GM23338 (cell line): ENCODE measurements around the gene PSMD3. TPM values are rescaled to one million over a fixed set of nuclear protein-coding genes. Genes with fewer than 3 reads are reported as not detected.

Source experiments
- ATAC-seq: fragments of 200-7000 bp; cut with Tn5 transposase; 3 replicates; pipeline ENCODE4 v1.9.1; 2020
- DNase-seq: peaks from one replicate; pipeline ENCODE4 v3.0.0-alpha.2; 2015; ENCODE audit warnings: low spot score
- H2AFZ ChIP-seq: fragments of 200-600 bp; sonication (generic); 2 replicates; pipeline ENCODE4 v1.8.0; 2016; ENCODE audit warnings: antibody characterized with exemption, mild to moderate bottlenecking, moderate library complexity
- H3F3A ChIP-seq: fragments of 200-600 bp; sonication (generic); replicated peaks from 2 replicates; pipeline ENCODE4 v1.8.0; 2017; ENCODE audit warnings: antibody characterized with exemption, mixed run types, low read depth
- H3K27ac ChIP-seq: fragments of 200-600 bp; sonication (generic); 2 replicates; pipeline ENCODE4 v1.6.1; 2016; ENCODE audit warnings: low read depth
- H3K27me3 ChIP-seq: fragments of 200-600 bp; sonication (generic); 2 replicates; pipeline ENCODE4 v1.8.0; 2016; ENCODE audit warnings: mild to moderate bottlenecking, mixed run types, moderate library complexity; ENCODE audit not compliant: insufficient read depth
- H3K36me3 ChIP-seq: fragments of 200-600 bp; sonication (generic); 2 replicates; pipeline ENCODE4 v1.8.0; 2016; ENCODE audit warnings: mild to moderate bottlenecking; ENCODE audit not compliant: insufficient read depth
- H3K4me1 ChIP-seq: fragments of 200-600 bp; sonication (generic); 2 replicates; pipeline ENCODE4 v1.8.0; 2016; ENCODE audit warnings: mild to moderate bottlenecking, moderate library complexity; ENCODE audit not compliant: insufficient read depth
- H3K4me2 ChIP-seq: fragments of 200-600 bp; sonication (generic); 2 replicates; pipeline ENCODE4 v1.7.1; 2017; ENCODE audit warnings: mixed run types
- H3K4me3 ChIP-seq: fragments of 200-600 bp; sonication (generic); 2 replicates; pipeline ENCODE4 v1.6.1; 2016; ENCODE audit warnings: mixed run types
- H3K79me2 ChIP-seq: fragments of 200-600 bp; sonication (generic); replicated peaks from 2 replicates; pipeline ENCODE4 v1.8.0; 2017; ENCODE audit warnings: mild to moderate bottlenecking; ENCODE audit not compliant: insufficient read depth
- H3K9me2 ChIP-seq: fragments of 200-600 bp; sonication (generic); 2 replicates; pipeline ENCODE4 v1.8.0; 2017; ENCODE audit not compliant: insufficient read depth
- H4K20me1 ChIP-seq: fragments of 200-600 bp; sonication (generic); replicated peaks from 2 replicates; pipeline ENCODE4 v1.8.0; 2017; ENCODE audit warnings: mild to moderate bottlenecking; ENCODE audit not compliant: insufficient read depth
- H3K27ac Mint-ChIP-seq: 2 replicates; pipeline ENCODE4 v1.8.0; 2020; ENCODE audit warnings: inconsistent platforms, mild to moderate bottlenecking, moderate library complexity, mixed read lengths
- H3K27me3 Mint-ChIP-seq: 3 replicates; pipeline ENCODE4 v1.8.0; 2022; ENCODE audit warnings: low read depth, mild to moderate bottlenecking, moderate library complexity, mixed read lengths, inconsistent platforms; ENCODE audit not compliant: insufficient read depth, poor library complexity
- H3K36me3 Mint-ChIP-seq: 3 replicates; pipeline ENCODE4 v1.8.0; 2021; ENCODE audit warnings: low read depth, mild to moderate bottlenecking, inconsistent platforms, moderate library complexity, mixed read lengths
- H3K4me1 Mint-ChIP-seq: 3 replicates; pipeline ENCODE4 v1.8.0; 2020; ENCODE audit warnings: mild to moderate bottlenecking, inconsistent platforms, mixed read lengths
- H3K4me3 Mint-ChIP-seq: 3 replicates; pipeline ENCODE4 v1.8.0; 2021; ENCODE audit warnings: moderate library complexity, mild to moderate bottlenecking, inconsistent platforms, mixed read lengths
- H3K9me3 Mint-ChIP-seq: 3 replicates; pipeline ENCODE4 v1.8.0; 2020; ENCODE audit warnings: moderate library complexity, mild to moderate bottlenecking, inconsistent platforms, mixed read lengths
- CTCF ChIP-seq, 2 experiments: fragments of 200-600 bp in 1 of 2; sonication (generic) in 1 of 2; conservative IDR thresholded peaks; 2 replicates each; pipeline versions ENCODE4 v1.5.1 to v1.6.1; 2016 to 2017; ENCODE audit warnings: antibody characterized with exemption in 2 of 2, low read depth in 2 of 2, mild to moderate bottlenecking in 2 of 2, moderate library complexity in 1 of 2
- ETS1 ChIP-seq: IDR thresholded peaks from 2 replicates; pipeline ENCODE4 v1.6.1; 2016; ENCODE audit warnings: antibody characterized with exemption
- EZH2phosphoT487 ChIP-seq: fragments of 200-600 bp; sonication (generic); IDR thresholded peaks from one replicate; pipeline ENCODE4 v1.8.1; 2018; ENCODE audit warnings: antibody characterized with exemption; ENCODE audit not compliant: unreplicated experiment
- JUNB ChIP-seq: IDR thresholded peaks from one replicate; pipeline ENCODE4 v1.6.1; 2016; ENCODE audit warnings: antibody characterized with exemption; ENCODE audit not compliant: unreplicated experiment
- ZNF114 ChIP-seq: fragments of 250-450 bp; sonication (Bioruptor Pico); IDR thresholded peaks from 2 replicates; pipeline ENCODE4 v1.5.0; 2020; ENCODE audit warnings: mild to moderate bottlenecking, moderate library complexity
- ZNF462 ChIP-seq: fragments of 250-450 bp; sonication (Bioruptor Pico); IDR thresholded peaks from 2 replicates; pipeline ENCODE4 v1.5.0; 2020; ENCODE audit warnings: mild to moderate bottlenecking, moderate library complexity
- polyA plus RNA-seq: library from polyadenylated mRNA; unstranded; fragments of >200 nt; fragmentation: Nextera tagmentation; extraction: Ambion mirVana; gene quantifications from 2 replicates; pipeline ENCODE4 v1.2.1, GENCODE V29; 2016
- total RNA-seq: library from RNA; depleted of rRNA; stranded (reverse); fragments of >200 nt; shearing (Covaris generic); gene quantifications from 2 replicates; pipeline ENCODE4 v1.2.3, GENCODE V29; 2014

Gene PSMD3
- total and polyA plus RNA-seq, 2 experiments from 2014 or later: 112 to 217 TPM

DNA sequence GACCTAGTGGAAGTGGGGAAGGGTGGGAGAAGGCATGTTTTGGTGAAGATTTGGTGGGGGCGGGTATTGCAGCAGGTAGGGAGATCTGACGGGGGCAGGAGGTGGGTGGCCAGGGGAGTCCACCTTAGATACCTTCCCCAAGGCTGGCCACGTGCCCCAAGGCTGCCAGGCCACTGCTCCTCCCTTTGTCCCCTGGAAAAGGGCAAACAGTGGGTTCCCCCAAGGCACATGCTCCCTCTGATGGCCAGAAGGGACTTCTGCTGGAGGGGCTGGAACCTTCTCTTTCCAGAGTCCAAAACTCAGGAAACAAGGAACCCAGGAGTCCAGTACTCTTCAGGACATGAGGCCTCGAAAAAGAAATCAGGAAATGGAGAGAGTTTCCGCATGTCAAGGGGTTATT is 6.2 kb upstream of the PSMD3 start:
- peak; percentile 19 to 59 for TF ChIP-seq CTCF (conservative IDR thresholded peaks at IDR 0.05; ENCODE audit: low read depth in 2 of 2)
- no peak for TF ChIP-seq EZH2phosphoT487
- H3K9me3 Mint-ChIP-seq: no peaks in the 10 kb centered on the region
- H3K36me3 ChIP-seq: no peaks in the 10 kb centered on the region
- peaks cover 6% of the 10 kb centered on the region for H3K4me1 ChIP-seq
- H4K20me1 ChIP-seq: no peaks in the 10 kb centered on the region
- no peaks in the 10 kb centered on the region for H3K79me2 ChIP-seq
- DNase-seq (no peak), ATAC-seq (peak; percentile 52)
- H3K27ac ChIP-seq: no peak overlapping the region
- no peak overlapping the region for H3K4me3 ChIP-seq
- H3K36me3 Mint-ChIP-seq: no peaks in the 10 kb centered on the region
- H3K27me3 ChIP-seq: no peaks in the 10 kb centered on the region; the same call in 1 of the 2 replicates
- H3K27ac Mint-ChIP-seq: no peak overlapping the region
- H2AFZ ChIP-seq: peak overlapping the region; percentile 14; the same call in 1 of the 2 replicates
- H3K4me3 Mint-ChIP-seq: no peak overlapping the region
- no peak overlapping the region for H3K4me2 ChIP-seq
- H3K9me2 ChIP-seq: no peaks in the 10 kb centered on the region
- peaks cover 9% of the 10 kb centered on the region for H3K27me3 Mint-ChIP-seq
- H3K4me1 Mint-ChIP-seq: peaks cover 6% of the 10 kb centered on the region
- 0 out of 2 replicates have a peak, but pooled peaks cover 5% of the 10 kb centered on the region for H3F3A ChIP-seq

- H2AFZ ChIP-seq: peak overlapping the region; percentile 49; the same call in 1 of the 2 replicates
- no peaks in the 10 kb centered on the region for H3K36me3 ChIP-seq
- H3K27me3 ChIP-seq: no peaks in the 10 kb centered on the region; the same call in 1 of the 2 replicates
- Mint-ChIP-seq H3K27me3 (peaks cover 15% of the 10 kb centered on the region), H3K4me1 (peaks cover 14% of the 10 kb centered on the region), H3K4me3 (no peak overlapping the region), H3K9me3 (no peaks in the 10 kb centered on the region), H3K27ac (no peak overlapping the region), H3K36me3 (no peaks in the 10 kb centered on the region)
- TF ChIP-seq ZNF114 (CRISPR knock-in tag) (no peak), ETS1 (no peak), ZNF462 (CRISPR knock-in tag) (no peak), JUNB (no peak)
- no peak overlapping the region for H3K27ac ChIP-seq
- H3K4me3 ChIP-seq: no peak overlapping the region
- no peaks in the 10 kb centered on the region for H3K9me2 ChIP-seq
- H3K4me2 ChIP-seq: no peak overlapping the region
- ATAC-seq (no peak), DNase-seq (no peak)
- no peaks in the 10 kb centered on the region for H4K20me1 ChIP-seq
- H3K4me1 ChIP-seq: peaks cover 9% of the 10 kb centered on the region
- peaks cover 8% of the 10 kb centered on the region; the same call in 1 of the 2 replicates for H3F3A ChIP-seq
- H3K79me2 ChIP-seq: no peaks in the 10 kb centered on the region
Measured at GRCh38 chr17:39975801-39976200, 4.8 kb upstream of the PSMD3 start.
